ENCODE measurements around the gene WNT9A.

WNT9A gene

DNA sequence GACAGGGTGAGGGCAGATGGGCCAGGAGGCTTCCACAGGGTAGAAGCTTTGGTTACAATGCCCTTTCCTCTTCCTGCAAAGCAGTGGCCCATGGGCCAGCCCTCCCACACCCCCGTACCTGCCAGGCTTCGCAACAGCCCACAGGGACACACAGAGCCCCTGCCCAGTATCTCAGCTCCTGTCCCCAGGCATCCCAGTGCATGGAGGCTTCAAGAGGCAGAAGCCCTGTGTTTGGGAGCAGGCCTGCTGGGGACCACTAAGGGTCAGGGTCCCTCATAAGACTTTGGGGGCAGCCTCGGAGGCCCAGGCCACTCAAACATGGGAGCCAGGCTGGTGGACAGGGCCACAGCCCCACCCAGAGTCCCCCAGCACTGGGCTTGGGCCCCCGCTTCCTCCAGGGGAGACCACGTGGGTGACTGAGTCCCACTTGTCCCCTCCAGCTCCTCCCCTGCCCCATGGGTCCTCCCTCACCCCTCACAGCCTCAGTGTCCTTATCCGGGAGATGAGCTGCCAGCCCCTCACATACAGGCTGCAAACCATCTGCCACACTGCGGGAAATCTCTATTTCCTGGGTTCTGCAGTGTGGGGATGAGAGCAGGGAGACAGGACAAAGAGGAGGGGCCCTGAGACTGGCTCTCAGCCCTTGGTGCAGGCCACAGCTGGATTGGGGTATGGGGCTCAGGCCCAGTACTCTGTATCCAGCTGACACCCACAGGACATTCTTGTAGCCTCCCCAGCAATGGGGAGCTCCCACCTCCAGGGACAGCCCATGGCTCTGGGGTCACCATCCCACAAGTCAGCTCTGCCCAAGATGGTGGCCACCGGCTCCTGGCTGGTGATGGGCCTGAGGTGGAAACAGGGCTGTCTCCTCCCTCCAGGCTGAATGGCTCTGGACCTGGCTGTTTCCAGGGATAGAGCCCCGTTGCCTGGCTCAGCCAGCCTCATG is 50.7 kb downstream of the WNT9A start:
- Histone ChIP-seq H4K20me1 (ENCODE audit: insufficient read depth, low read length) (no peaks in the 10 kb centered on the region), H3K4me1 (ENCODE audit: low read length) (no peaks in the 10 kb centered on the region), H3K27ac (ENCODE audit: low read length) (no peak overlapping the region), H2AFZ (ENCODE audit: low read length) (no peak overlapping the region), H3K79me2 (ENCODE audit: low read length) (no peaks in the 10 kb centered on the region), H3K9me3 (replicated peaks; ENCODE audit: insufficient read depth, low read length) (no peaks in the 10 kb centered on the region), H3K4me2 (ENCODE audit: low read depth, low read length) (no peak overlapping the region), H3F3A (ENCODE audit: insufficient read depth, low read length) (no peaks in the 10 kb centered on the region), H3K27me3 (replicated peaks; ENCODE audit: insufficient read depth, low read length) (peaks cover 8% of the 10 kb centered on the region; the same call in 1 of the 2 replicates), H3K36me3 (replicated peaks; ENCODE audit: insufficient read depth, low read length) (no peaks in the 10 kb centered on the region), H3K9ac (ENCODE audit: low read length) (no peak overlapping the region), H3K4me3 (ENCODE audit: low read length) (no peak overlapping the region), H3K9me2 (replicated peaks; ENCODE audit: insufficient read depth, low read length) (no peaks in the 10 kb centered on the region)
- TF ChIP-seq EZH2 (optimal IDR thresholded peaks at IDR 0.05; ENCODE audit: low read depth, low read length) (no peak), EZH2phosphoT487 (IDR thresholded peaks at IDR 0.05; ENCODE audit: low read length) (no peak)
- TF ChIP-seq, protein P1, sequence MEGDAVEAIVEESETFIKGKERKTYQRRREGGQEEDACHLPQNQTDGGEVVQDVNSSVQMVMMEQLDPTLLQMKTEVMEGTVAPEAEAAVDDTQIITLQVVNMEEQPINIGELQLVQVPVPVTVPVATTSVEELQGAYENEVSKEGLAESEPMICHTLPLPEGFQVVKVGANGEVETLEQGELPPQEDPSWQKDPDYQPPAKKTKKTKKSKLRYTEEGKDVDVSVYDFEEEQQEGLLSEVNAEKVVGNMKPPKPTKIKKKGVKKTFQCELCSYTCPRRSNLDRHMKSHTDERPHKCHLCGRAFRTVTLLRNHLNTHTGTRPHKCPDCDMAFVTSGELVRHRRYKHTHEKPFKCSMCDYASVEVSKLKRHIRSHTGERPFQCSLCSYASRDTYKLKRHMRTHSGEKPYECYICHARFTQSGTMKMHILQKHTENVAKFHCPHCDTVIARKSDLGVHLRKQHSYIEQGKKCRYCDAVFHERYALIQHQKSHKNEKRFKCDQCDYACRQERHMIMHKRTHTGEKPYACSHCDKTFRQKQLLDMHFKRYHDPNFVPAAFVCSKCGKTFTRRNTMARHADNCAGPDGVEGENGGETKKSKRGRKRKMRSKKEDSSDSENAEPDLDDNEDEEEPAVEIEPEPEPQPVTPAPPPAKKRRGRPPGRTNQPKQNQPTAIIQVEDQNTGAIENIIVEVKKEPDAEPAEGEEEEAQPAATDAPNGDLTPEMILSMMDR (IDR thresholded peaks at IDR 0.05; ENCODE audit: low read length): no peak
- DNase-seq: no peak

DNA sequence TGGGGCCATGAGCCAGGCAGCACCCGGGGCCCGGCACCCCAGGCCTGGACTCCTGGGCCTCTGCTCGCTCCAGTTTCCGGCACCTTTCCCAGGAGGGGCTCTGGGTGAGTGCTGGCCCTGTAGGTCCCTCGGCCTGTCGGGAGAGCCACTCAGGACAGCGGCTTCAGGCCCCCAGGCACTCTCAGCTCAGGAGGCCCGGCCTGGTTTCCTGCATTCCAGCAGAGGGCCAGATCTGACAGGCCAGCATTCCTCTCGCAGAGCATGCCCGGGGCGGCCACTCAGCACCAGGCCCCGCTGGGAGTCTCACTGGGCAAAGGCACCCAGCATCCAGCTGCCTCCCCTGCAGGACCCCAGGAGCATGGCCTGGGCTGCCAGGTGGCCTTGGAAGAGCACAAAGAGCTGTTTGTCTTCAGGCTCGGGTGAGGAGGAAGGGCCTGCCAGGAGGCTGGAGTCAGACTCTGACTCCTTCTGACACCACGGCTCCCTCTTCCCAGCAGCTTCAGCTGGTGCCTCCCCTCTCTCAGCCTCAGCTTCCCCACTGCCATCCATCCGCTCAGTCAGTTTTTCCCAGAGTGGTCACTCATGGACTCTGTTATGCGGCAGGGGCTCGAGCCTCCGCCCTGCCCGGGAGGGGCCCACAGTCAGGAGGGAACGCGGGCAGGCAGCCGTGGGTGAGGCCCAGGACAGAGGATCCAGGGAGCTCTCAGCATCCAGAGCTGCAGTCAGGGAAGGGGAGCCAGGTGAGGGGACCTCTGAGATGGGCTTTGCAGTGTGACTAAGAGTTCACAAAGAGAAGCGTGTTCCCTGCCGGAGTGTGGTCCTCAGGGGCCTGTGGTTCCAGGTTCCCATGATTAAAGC is 51.7 kb downstream of the WNT9A start:
- DNase-seq: no peak
- H3K9ac ChIP-seq (ENCODE audit: low read length): no peak overlapping the region
- H3K4me3 ChIP-seq (ENCODE audit: low read length): no peak overlapping the region
- H3K36me3 ChIP-seq (replicated peaks; ENCODE audit: insufficient read depth, low read length): no peaks in the 10 kb centered on the region
- H3K79me2 ChIP-seq (ENCODE audit: low read length): no peaks in the 10 kb centered on the region
- H3K9me2 ChIP-seq (replicated peaks; ENCODE audit: insufficient read depth, low read length): no peaks in the 10 kb centered on the region
- no peak overlapping the region for H2AFZ ChIP-seq (ENCODE audit: low read length)
- TF ChIP-seq EZH2phosphoT487 (IDR thresholded peaks at IDR 0.05; ENCODE audit: low read length) (no peak), EZH2 (optimal IDR thresholded peaks at IDR 0.05; ENCODE audit: low read depth, low read length) (no peak)
- TF ChIP-seq, protein P1 (IDR thresholded peaks at IDR 0.05; ENCODE audit: low read length): no peak
- no peaks in the 10 kb centered on the region for H3K4me1 ChIP-seq (ENCODE audit: low read length)
- no peak overlapping the region for H3K4me2 ChIP-seq (ENCODE audit: low read depth, low read length)
- no peaks in the 10 kb centered on the region for H3F3A ChIP-seq (ENCODE audit: insufficient read depth, low read length)
- peaks cover 8% of the 10 kb centered on the region; the same call in 1 of the 2 replicates for H3K27me3 ChIP-seq (replicated peaks; ENCODE audit: insufficient read depth, low read length)
- no peaks in the 10 kb centered on the region for H3K9me3 ChIP-seq (replicated peaks; ENCODE audit: insufficient read depth, low read length)
- no peak overlapping the region for H3K27ac ChIP-seq (ENCODE audit: low read length)
- no peaks in the 10 kb centered on the region for H4K20me1 ChIP-seq (ENCODE audit: insufficient read depth, low read length)

DNA sequence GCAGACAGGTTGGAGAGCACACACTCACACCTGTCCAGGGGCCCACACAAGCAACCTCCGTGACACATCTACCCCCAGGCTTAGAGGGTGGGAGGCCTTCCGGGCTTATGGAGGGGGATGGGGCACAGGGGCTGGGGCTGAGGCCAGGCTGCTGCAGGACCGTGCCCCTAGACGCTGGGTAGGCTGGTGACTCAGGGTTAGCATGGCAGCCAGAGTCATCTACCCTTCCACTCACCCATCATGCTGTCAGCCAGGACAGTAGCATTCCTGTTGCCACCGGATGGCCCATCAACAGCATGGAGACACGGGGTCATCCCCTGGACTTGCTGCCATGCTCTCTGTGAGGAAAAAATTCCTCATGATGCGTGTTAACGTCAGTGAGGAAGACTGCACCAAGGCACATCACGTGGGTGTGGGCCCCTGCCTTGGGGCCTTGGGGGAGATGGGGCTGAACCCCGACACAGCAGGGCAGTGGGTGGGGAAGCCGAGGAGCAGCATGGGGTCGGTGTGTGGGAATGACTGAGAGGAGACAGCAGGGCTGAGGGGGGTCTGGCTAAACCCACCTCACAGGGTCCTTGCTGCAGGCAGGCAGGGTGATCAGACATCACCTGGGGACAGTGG is 52.8 kb downstream of the WNT9A start:
- no peaks in the 10 kb centered on the region for H4K20me1 ChIP-seq (ENCODE audit: insufficient read depth, low read length)
- H3K9ac ChIP-seq (ENCODE audit: low read length): no peak overlapping the region
- TF ChIP-seq EZH2phosphoT487 (IDR thresholded peaks at IDR 0.05; ENCODE audit: low read length) (no peak), EZH2 (optimal IDR thresholded peaks at IDR 0.05; ENCODE audit: low read depth, low read length) (no peak)
- TF ChIP-seq, protein P1 (IDR thresholded peaks at IDR 0.05; ENCODE audit: low read length): no peak
- H3K27ac ChIP-seq (ENCODE audit: low read length): no peak overlapping the region
- H3K36me3 ChIP-seq (replicated peaks; ENCODE audit: insufficient read depth, low read length): no peaks in the 10 kb centered on the region
- no peak for DNase-seq
- H3K4me2 ChIP-seq (ENCODE audit: low read depth, low read length): no peak overlapping the region
- peaks cover 8% of the 10 kb centered on the region; the same call in 1 of the 2 replicates for H3K27me3 ChIP-seq (replicated peaks; ENCODE audit: insufficient read depth, low read length)
- H3K79me2 ChIP-seq (ENCODE audit: low read length): no peaks in the 10 kb centered on the region
- no peak overlapping the region for H2AFZ ChIP-seq (ENCODE audit: low read length)
- H3K4me3 ChIP-seq (ENCODE audit: low read length): no peak overlapping the region
- H3K9me3 ChIP-seq (replicated peaks; ENCODE audit: insufficient read depth, low read length): no peaks in the 10 kb centered on the region
- no peaks in the 10 kb centered on the region for H3K4me1 ChIP-seq (ENCODE audit: low read length)
- H3K9me2 ChIP-seq (replicated peaks; ENCODE audit: insufficient read depth, low read length): no peaks in the 10 kb centered on the region
- no peaks in the 10 kb centered on the region for H3F3A ChIP-seq (ENCODE audit: insufficient read depth, low read length)
